ENCODE results near the gene SCG3. TPM values are rescaled to one million over a fixed set of nuclear protein-coding genes. Genes with fewer than 3 reads are reported as not detected.

Gene SCG3
- total RNA-seq, 1 donor from 2014 or later: not detected

GRCh38 chr15:51687565-51687964 lies 6.3 kb downstream of the SCG3 start:
- H3K36me3 Mint-ChIP-seq (ENCODE audit: unreplicated experiment): no peaks in the 10 kb centered on the region
- no peak for TF ChIP-seq CTCF (IDR thresholded peaks at IDR 0.05)
- DNase-seq (ENCODE audit: extremely low spot score, unreplicated experiment): no peak
- H3K27ac Mint-ChIP-seq (ENCODE audit: unreplicated experiment): no peak overlapping the region
- H3K27me3 Mint-ChIP-seq (ENCODE audit: unreplicated experiment): peaks cover 62% of the 10 kb centered on the region
- H3K9me3 Mint-ChIP-seq (ENCODE audit: unreplicated experiment): no peaks in the 10 kb centered on the region
- H3K4me3 Mint-ChIP-seq (ENCODE audit: unreplicated experiment): no peak overlapping the region
- H3K4me1 Mint-ChIP-seq (ENCODE audit: unreplicated experiment): no peaks in the 10 kb centered on the region

- H3K36me3 Mint-ChIP-seq (ENCODE audit: unreplicated experiment): no peaks in the 10 kb centered on the region
- peaks cover 64% of the 10 kb centered on the region for H3K27me3 Mint-ChIP-seq (ENCODE audit: unreplicated experiment)
- no peak for TF ChIP-seq CTCF (IDR thresholded peaks at IDR 0.05)
- no peak overlapping the region for H3K27ac Mint-ChIP-seq (ENCODE audit: unreplicated experiment)
- DNase-seq (ENCODE audit: extremely low spot score, unreplicated experiment): no peak
- no peaks in the 10 kb centered on the region for H3K4me1 Mint-ChIP-seq (ENCODE audit: unreplicated experiment)
- H3K4me3 Mint-ChIP-seq (ENCODE audit: unreplicated experiment): no peak overlapping the region
- H3K9me3 Mint-ChIP-seq (ENCODE audit: unreplicated experiment): no peaks in the 10 kb centered on the region
Observed at GRCh38 chr15:51688863-51689262, 7.6 kb downstream of the SCG3 start.

- Mint-ChIP-seq H3K27ac (ENCODE audit: unreplicated experiment) (no peak overlapping the region), H3K36me3 (ENCODE audit: unreplicated experiment) (no peaks in the 10 kb centered on the region), H3K9me3 (ENCODE audit: unreplicated experiment) (no peaks in the 10 kb centered on the region), H3K4me3 (ENCODE audit: unreplicated experiment) (no peak overlapping the region), H3K27me3 (ENCODE audit: unreplicated experiment) (peaks cover 49% of the 10 kb centered on the region), H3K4me1 (ENCODE audit: unreplicated experiment) (no peaks in the 10 kb centered on the region)
- no peak for TF ChIP-seq CTCF (IDR thresholded peaks at IDR 0.05)
- DNase-seq (ENCODE audit: extremely low spot score, unreplicated experiment): no peak
Observed at GRCh38 chr15:51692154-51692553, 10.9 kb downstream of the SCG3 start.

- no peaks in the 10 kb centered on the region for H3K4me1 Mint-ChIP-seq (ENCODE audit: unreplicated experiment)
- no peak overlapping the region for H3K27ac Mint-ChIP-seq (ENCODE audit: unreplicated experiment)
- no peak for DNase-seq (ENCODE audit: extremely low spot score, unreplicated experiment)
- TF ChIP-seq CTCF (IDR thresholded peaks at IDR 0.05): no peak
- no peaks in the 10 kb centered on the region for H3K9me3 Mint-ChIP-seq (ENCODE audit: unreplicated experiment)
- H3K36me3 Mint-ChIP-seq (ENCODE audit: unreplicated experiment): no peaks in the 10 kb centered on the region
- peaks cover 57% of the 10 kb centered on the region for H3K27me3 Mint-ChIP-seq (ENCODE audit: unreplicated experiment)
- no peak overlapping the region for H3K4me3 Mint-ChIP-seq (ENCODE audit: unreplicated experiment)
Observed at GRCh38 chr15:51696566-51696965, 15.3 kb downstream of the SCG3 start.

- Mint-ChIP-seq H3K4me3 (ENCODE audit: unreplicated experiment) (no peak overlapping the region), H3K9me3 (ENCODE audit: unreplicated experiment) (no peaks in the 10 kb centered on the region), H3K4me1 (ENCODE audit: unreplicated experiment) (no peaks in the 10 kb centered on the region), H3K36me3 (ENCODE audit: unreplicated experiment) (no peaks in the 10 kb centered on the region), H3K27me3 (ENCODE audit: unreplicated experiment) (peaks cover 54% of the 10 kb centered on the region), H3K27ac (ENCODE audit: unreplicated experiment) (no peak overlapping the region)
- TF ChIP-seq CTCF (IDR thresholded peaks at IDR 0.05): no peak
- DNase-seq (ENCODE audit: extremely low spot score, unreplicated experiment): no peak
Observed at GRCh38 chr15:51697163-51697562, 15.9 kb downstream of the SCG3 start.
